Measurements from ENCODE around the gene CDK5RAP2.

Gene CDK5RAP2

GRCh38 chr9:120580051-120580896, at the start of gene CDK5RAP2:
Gene CDK5RAP2 (minus strand): TSS chr9:120580167. CDS start chr9:120579978, 189 bp downstream.
- DNase-seq, result peak; percentile 99

- peak; percentile 75 for DNase-seq
Measured at GRCh38 chr9:120628925-120629497, 49.0 kb upstream of the CDK5RAP2 start.

DNA sequence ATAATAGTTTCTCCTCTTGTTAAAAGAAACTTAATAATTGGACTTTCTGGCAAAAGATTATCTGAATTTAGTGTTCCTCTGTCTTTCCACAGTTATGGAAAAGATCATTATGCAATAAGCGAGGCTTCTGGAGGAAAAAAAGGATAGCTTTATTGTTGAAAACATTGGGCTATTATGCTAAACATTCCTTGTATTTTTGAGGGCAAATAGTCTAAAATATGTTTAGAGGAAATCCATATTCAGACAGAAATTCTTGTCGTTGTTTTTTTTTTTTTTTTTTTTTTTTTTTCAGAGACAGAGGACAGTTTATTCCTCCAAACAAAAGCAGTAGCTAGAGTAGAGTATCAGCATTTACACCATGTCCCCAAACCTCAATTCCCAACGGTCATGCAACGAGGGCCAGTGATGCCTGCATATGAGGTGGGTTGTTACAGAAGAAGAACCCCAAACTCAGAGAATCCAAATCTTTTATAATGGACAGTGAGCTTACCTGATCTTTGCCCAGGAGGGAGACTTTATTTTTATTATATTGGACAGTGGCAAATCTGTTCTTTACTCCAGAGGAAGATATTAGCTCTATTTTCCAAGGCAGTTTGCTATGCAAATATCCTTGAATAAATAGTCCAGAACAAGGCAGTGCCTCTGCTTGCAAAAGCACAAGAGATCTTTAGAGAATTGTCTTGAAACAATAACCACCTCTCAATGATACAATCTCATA, 48.4 kb upstream of the CDK5RAP2 start:
- no peak for DNase-seq

DNA sequence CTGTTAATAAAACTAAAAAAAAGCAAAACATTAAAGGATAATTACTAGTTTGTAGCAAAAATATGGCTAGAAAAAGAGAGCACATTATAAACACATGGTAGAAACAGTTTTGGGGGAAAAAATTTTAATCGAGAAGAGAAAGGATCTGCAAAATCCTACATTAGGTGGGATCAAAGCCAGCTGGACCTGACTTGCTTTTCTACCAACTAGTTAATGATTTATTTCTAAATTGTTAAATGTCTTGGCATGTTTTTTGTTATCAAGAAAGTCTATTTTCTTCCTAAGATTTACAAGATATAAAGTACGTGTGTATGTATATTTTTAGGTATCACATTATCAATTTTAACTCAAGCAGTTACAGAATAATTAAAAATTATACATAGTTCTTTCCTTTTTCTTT, 47.1 kb upstream of the CDK5RAP2 start:
- no peak for DNase-seq

DNA sequence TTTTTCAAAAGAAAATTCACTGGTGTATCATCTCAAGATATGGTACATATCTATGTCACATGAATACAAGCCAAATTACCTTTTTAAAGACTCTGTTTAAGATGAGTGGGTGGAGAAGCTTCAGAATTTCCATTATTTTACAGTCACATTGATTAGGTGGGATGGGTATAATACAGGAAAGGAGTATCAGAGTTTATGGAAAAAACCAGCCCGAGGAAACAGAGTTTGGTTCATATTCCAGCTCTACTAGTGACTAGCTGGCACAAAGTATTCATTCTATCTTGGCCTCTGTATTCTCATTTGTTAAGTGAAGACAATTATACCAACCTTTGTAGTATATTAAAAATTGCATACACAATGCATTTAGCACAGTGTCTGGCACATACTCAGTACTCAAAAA, 46.5 kb upstream of the CDK5RAP2 start:
- DNase-seq, result no peak

DNA sequence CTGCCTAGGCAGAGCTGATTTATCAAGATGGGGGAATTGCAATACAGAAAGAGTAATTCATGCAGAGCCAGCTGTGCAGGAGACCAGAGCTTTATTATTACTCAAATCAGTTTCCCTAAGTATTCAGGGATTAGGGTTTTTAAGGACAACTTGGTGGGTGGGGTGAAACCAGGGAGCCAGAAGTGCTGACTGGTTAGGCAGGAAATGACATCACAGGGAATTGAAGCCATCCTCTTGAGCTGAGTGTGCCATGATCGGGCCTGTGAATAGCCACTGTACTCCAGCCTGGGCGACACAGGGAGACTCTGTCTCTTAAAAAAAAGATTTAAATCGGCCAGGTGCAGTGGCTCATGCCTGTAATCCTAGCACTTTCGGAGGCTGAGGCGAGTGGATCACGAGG, 45.3 kb upstream of the CDK5RAP2 start:
- peak; percentile 69 for DNase-seq

DNA sequence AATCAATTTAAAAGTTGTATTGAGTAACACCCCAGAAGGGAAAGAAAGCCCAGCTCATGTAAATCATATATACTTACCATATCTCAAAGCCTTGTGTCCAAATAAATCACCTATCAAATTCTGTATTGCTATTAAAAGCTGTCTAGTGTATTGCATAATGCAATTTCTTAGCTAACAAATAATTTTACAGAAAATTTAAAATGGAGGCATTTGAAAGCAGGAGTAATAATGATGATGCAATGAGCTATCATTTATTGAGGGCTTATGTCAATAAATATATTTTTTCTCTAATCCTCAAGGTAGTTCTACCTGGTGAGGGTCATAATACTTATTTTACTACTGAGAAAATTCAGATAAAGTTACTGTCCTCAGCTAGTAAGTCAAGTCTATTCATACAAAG, 42.8 kb upstream of the CDK5RAP2 start:
- no peak for DNase-seq

DNA sequence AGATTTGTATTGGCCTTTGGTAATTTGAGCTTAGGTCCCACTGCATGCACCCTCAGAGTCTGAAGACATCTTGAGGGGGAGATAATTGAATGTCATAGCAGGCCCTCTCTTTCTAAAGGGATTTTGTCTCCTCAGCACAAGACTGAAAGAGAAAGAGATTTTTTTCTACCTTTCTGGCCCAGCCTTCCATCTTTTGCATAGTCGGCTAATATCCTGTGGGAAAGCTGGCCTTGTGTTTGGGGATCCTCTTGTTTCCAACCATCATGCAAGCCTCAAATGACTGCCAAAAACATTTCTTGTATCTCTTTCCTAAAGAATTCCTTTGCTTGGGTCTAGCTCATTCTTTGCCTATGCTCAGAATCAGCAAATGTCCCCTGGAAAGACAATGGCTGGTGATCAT, 42.0 kb upstream of the CDK5RAP2 start:
- no peak for DNase-seq

DNA sequence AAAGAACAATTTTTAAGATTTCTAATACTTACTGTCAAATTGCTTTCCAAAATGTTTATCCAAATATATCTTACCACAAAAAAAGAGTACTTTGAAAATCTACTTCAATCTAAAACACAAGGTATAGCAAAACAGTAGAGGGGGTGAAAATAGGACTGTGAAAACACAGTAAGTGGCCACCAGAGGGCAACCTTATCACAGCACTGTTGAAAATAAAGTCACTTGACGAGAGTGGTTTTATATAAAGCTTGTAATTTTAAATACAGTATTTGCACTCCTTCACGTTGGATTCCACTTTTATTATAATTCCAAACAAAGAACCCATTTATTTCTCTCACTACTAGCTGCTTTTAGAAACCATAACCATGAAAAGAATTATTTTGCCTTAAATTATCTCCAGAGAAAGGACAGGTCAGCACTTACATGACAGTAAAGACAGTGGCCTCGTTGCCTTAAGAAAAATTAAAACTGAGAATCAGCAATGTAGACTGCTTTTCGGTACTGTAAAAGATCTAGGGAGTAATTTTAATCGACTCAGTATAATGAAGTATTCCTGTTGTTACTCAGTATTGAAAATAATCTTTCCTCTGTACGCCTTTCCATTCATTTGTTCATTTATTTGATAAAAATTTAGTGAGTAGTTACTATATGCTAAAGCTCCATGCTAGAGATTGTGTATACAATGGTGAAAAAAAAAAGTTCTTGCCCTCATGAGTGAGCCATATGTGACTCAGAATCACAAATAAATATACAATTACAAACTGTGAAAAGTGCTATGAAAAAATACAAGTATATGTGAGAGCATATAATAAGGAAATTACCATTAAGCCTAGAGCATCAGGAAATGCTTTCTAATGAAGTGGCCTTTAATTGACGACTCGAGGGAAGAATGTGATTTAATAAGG, 40.0 kb upstream of the CDK5RAP2 start:
- peak; percentile 61 for DNase-seq

GRCh38 chr9:120616966-120617935, 37.3 kb upstream of the CDK5RAP2 start:
- DNase-seq, result no peak

DNA sequence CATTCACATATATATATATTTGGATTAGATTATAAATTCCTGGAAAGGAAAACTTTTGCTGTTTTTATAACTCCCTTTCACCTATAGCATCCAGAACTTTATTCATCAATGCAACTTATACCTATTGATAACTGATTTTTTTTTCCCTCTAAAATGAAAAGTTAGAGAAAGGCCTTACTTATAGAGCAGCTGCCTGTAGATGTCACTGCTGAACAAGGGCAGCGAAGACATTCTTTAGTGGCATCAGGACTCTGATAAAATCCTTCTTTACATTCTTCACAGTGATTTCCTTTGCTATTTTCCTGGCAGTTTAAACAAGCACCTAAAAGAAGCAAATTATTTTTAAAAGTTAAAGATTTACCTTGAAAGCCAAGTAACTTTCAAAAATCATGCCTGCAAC, 32.3 kb upstream of the CDK5RAP2 start:
- no peak for DNase-seq

DNA sequence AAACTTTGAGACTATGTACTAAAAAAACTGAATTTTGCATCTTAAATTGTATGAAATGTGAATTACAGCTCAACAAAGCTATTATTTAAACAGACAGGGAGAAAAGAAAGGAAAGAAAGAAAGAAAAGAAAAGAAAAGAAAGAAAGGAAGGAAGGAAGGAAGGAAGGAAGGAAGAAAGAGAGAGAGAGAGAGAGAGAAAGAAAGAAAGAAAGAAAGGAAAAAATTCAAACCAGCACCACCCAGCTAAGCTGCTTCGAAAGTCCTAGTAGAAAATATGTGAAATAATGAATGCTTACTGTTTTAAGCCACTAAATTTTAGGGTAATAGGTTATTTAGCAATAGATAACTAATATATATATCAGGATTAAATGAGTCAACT, 31.7 kb upstream of the CDK5RAP2 start:
- no peak for DNase-seq

DNA sequence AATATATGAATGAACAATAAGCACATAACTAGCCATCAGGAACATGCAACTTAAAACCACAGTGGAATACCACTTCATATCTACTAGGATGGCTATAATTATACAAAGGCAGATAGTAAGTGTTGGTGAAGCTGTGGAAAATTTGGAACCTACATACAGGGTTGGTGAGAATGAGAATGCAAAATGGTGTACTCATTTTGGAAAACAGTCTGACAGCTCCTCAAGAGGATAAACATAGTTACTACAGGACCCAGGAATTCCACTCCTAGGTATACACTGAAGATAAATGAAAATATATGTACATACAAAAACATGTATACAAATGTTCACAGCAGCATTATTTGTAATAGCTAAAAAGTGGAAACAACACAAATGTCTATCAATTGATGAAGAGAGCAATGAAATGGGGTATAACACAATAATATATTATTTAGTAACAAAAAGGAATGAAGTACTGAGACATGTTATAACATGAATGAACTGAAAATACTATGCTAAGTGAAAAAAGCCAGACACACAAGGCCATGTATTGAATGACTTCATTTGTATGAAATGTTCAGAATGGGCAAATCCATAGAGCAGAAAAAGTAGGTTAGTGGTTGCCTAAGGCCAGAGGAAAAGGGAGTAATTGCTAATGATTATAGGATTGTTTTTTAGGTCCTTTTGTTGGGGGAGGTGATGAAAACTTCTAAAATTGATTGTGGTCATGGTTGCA, 31.2 kb upstream of the CDK5RAP2 start:
- no peak for DNase-seq

DNA sequence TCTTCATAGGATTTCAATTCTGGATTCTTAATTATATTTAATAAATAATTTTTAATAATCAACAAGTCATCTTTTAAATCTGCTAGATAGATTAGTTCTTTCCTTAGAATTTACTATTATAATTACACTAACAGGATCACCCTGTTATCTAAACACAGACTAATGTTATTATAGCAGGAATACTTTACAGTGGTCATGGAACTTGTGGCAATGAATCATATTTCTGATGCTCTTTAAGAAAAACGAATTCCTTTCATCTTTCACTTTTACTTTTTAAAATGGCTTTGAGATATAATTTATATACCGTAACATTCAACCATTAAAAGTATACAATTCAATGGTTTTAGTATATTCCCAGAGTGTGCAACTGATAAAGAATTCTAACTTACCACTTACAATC, 29.7 kb upstream of the CDK5RAP2 start:
- DNase-seq, result no peak

DNA sequence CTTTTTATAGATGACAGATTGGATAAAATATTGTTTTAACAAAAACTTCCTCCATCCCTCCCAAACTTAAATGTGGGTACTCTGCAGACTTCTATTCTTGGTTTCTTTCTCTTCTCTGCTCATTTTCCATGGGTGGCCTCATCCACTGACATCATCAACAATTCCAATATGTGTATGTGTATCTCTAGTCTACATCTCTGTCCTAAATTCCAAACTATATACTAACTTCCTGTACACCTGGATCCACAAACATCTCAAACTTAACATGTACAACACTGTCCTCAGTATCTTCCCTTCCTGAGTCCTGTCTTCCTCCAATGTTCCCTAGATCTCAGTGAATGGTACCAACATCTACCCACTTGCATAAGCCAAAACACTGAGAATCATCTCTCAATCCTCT, 28.5 kb upstream of the CDK5RAP2 start:
- peak; percentile 26 for DNase-seq

GRCh38 chr9:120603591-120603990, 23.6 kb upstream of the CDK5RAP2 start:
- DNase-seq, result no peak

DNA sequence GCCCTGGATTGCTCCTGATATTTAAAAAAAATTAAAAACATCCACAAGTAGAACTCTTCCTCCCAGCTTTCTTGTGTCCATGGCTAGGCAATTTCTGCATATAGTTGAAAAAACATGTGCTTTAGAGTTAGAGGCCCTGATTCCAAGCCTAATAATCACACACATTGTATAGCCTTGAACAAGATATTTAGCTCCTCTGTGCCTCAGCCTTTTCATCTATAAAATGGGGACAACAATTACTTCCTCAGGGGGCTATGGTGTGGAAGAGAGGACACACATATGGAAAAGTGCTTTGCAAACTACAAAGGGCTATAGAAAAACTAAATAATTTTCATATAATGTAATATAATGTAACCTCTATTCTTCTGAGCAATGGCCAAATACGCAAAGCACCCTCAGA, 23.0 kb upstream of the CDK5RAP2 start:
- no peak for DNase-seq

DNA sequence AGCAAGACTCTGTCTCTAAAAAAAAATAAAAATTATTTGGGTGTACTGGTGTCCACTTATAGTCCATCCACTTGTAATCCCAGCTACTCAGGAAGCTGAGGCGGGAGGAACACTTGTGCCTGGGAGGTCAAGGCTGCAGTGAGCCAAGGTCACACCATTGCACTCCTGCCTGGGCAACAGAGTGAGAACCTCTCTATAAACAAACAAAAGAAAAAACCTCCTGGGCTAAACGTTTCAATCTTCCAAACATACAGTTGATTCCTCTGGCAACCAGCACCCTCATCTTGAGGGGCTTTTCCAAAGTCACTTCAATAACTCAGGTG, 13.9 kb upstream of the CDK5RAP2 start:
- DNase-seq, result no peak

GRCh38 chr9:120593250-120593954, 13.4 kb upstream of the CDK5RAP2 start:
- no peak for DNase-seq

- no peak for DNase-seq
Measured at GRCh38 chr9:120592210-120592609, 12.2 kb upstream of the CDK5RAP2 start.

GRCh38 chr9:120587328-120587727, 7.4 kb upstream of the CDK5RAP2 start:
- DNase-seq, result no peak
